ENCODE data around the gene TLR3. TPM values are rescaled to one million over a fixed set of nuclear protein-coding genes. Genes with fewer than 3 reads are reported as not detected.
A peak's percentile ranks its signal among the peaks of the same experiment; 100 is the strongest.

TLR3 gene
- total and polyA plus RNA-seq, 8 donors = 0.29 to 12.3 (median 2.2) TPM

DNA sequence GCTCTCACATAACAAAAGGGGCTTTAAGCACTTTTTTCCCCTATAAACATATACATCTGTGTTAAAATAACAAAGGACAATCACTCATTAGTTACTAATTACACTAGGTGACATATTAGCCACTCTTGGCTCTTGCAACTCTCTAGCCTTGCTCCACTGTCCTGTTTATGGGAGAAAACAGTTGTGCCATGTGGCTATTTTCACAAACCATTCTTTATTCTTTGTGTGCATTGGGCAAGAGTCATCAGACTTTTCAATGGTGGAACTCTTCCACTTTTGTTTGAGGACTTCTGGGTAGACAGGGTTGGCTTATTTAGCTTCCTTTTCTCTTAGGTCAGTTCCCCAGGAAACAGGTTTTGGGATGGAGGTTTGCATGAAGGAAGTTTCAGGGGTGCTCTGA, 19.6 kb downstream of the TLR3 start:
- no peaks in the 10 kb centered on the region for H3K27me3 ChIP-seq
- H3K36me3 ChIP-seq = peaks cover 0 to 7% (median under 1%) of the 10 kb centered on the region in 4 donors
- peaks cover 0 to 9% (median 4%) of the 10 kb centered on the region in 4 donors for H3K9me3 ChIP-seq
- TF ChIP-seq, protein P1, sequence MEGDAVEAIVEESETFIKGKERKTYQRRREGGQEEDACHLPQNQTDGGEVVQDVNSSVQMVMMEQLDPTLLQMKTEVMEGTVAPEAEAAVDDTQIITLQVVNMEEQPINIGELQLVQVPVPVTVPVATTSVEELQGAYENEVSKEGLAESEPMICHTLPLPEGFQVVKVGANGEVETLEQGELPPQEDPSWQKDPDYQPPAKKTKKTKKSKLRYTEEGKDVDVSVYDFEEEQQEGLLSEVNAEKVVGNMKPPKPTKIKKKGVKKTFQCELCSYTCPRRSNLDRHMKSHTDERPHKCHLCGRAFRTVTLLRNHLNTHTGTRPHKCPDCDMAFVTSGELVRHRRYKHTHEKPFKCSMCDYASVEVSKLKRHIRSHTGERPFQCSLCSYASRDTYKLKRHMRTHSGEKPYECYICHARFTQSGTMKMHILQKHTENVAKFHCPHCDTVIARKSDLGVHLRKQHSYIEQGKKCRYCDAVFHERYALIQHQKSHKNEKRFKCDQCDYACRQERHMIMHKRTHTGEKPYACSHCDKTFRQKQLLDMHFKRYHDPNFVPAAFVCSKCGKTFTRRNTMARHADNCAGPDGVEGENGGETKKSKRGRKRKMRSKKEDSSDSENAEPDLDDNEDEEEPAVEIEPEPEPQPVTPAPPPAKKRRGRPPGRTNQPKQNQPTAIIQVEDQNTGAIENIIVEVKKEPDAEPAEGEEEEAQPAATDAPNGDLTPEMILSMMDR (IDR thresholded peaks at IDR 0.05) = no peak
- TF ChIP-seq EP300 (IDR thresholded peaks at IDR 0.05) (no peak), POLR2AphosphoS5 (IDR thresholded peaks at IDR 0.05) (no peak), POLR2A (IDR thresholded peaks at IDR 0.05) (no peak)
- H3K4me1 ChIP-seq = no peaks in the 10 kb centered on the region
- intact Hi-C loops (cut with DNase I; ENCODE audit: low total_unique reads) = no loop called here
- H3K27ac ChIP-seq = no peak overlapping the region
- no peak for DNase-seq
- no peak overlapping the region for H3K4me3 ChIP-seq

DNA sequence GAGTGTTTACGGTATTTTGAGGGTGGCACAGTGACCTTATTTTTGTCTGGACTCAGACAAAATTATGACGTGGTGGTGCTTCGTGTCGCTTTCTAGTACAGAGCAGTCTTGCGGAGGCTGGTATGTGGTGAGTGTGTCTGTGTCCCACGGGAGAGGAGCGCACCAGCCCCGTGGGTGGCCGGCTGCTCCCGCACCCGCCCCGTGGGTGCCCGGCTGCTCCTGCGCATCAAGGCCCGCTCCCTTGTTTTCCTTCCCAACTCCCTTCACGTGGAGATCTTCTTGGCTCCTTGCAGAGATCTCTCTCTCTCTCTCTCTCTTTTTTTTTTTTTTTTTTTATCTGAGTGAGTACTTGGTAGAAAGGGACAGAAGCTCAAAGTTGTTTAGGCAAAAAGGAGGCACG, 23.3 kb downstream of the TLR3 start:
- 91 to 95% (median 92%) methylated on average over 14 to 17 of the region's 17 CpGs for WGBS, 5 donors
- H3K27ac ChIP-seq = no peak overlapping the region
- intact Hi-C loops (cut with DNase I; ENCODE audit: low total_unique reads) = no loop called here
- TF ChIP-seq EP300 (IDR thresholded peaks at IDR 0.05) (no peak), POLR2A (IDR thresholded peaks at IDR 0.05) (no peak), POLR2AphosphoS5 (IDR thresholded peaks at IDR 0.05) (no peak)
- TF ChIP-seq, protein P1 (IDR thresholded peaks at IDR 0.05) = no peak
- no peak overlapping the region for H3K4me3 ChIP-seq
- H3K36me3 ChIP-seq = no peaks in the 10 kb centered on the region
- peaks cover 0 to 12% (median 0%) of the 10 kb centered on the region in 4 donors for H3K4me1 ChIP-seq
- DNase-seq = no peak
- H3K27me3 ChIP-seq = no peaks in the 10 kb centered on the region
- H3K9me3 ChIP-seq = peaks cover 0 to 9% (median 4%) of the 10 kb centered on the region in 4 donors

DNA sequence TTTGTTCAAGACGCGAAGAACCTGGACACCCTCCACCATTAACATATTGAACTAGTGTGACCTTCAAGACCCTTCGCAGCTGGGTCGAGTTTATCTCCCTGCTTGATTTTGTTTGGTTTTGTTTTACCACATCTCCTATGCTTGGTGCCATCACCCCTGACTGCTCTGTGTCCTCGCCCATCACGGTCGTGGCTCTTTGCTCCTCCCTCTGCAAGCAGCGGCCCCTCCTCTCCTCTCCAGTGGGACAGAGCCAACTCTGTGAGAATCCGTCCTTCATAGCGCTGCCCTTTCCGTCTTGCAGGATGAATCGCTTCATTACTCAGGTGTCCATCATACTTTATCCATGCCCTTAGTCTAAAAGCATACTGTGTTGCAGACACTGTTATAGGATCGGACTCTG, 26.4 kb downstream of the TLR3 start:
- intact Hi-C loops (cut with DNase I; ENCODE audit: low total_unique reads) = no loop called here
- WGBS, 5 donors = 33 to 57% (median 51%) methylated on average over 13 of the region's 13 CpGs
- H3K4me3 ChIP-seq = peak overlapping the region in 2 of 4 donors; percentile 9 to 15
- peaks cover 0 to 12% (median 0%) of the 10 kb centered on the region in 4 donors for H3K4me1 ChIP-seq
- peak overlapping the region in 2 of 5 donors; percentile 26 to 70 for H3K27ac ChIP-seq
- no peak for DNase-seq
- TF ChIP-seq POLR2AphosphoS5 (IDR thresholded peaks at IDR 0.05) = no peak
- TF ChIP-seq EP300 (IDR thresholded peaks at IDR 0.05) = no peak
- TF ChIP-seq POLR2A (IDR thresholded peaks at IDR 0.05) = no peak
- TF ChIP-seq, protein P1 (IDR thresholded peaks at IDR 0.05) = no peak
- H3K27me3 ChIP-seq = no peaks in the 10 kb centered on the region
- no peaks in the 10 kb centered on the region for H3K36me3 ChIP-seq
- peaks cover 0 to 5% (median 2%) of the 10 kb centered on the region in 4 donors for H3K9me3 ChIP-seq

DNA sequence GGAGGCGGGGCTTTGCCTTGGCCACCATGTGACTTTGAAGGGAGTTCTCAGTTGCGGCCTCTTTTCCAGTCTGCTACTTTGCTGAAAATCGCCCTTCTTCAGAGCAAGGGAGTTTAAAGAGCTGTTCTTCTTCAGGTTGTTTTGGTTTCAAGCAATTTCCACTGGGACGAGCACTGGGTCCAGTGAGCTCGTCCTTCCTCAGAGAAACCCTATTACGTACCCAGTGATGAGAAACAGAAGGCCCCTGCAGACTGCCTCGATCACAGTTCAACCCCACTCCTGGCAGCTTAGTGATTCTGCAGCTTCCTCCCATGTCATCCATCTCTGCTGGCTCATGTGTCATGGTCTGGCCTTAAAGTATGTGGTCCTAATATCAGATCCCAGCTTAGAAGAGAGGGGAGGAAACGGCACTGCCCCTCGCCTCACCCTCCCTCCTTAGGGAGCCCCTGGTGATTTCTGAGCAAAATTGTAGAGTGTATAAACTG, 27.8 kb downstream of the TLR3 start:
- DNase-seq = peak in 1 of 2 donors; percentile 76
- Histone ChIP-seq H3K9me3 (no peaks in the 10 kb centered on the region), H3K36me3 (no peaks in the 10 kb centered on the region), H3K4me3 (no peak overlapping the region), H3K27ac (peak overlapping the region in 2 of 5 donors; percentile 21 to 70), H3K27me3 (no peaks in the 10 kb centered on the region), H3K4me1 (peaks cover 0 to 12% (median 0%) of the 10 kb centered on the region in 4 donors)
- TF ChIP-seq EP300 (IDR thresholded peaks at IDR 0.05) (no peak), POLR2A (IDR thresholded peaks at IDR 0.05) (no peak), POLR2AphosphoS5 (IDR thresholded peaks at IDR 0.05) (no peak)
- TF ChIP-seq, protein P1 (IDR thresholded peaks at IDR 0.05) = no peak
- WGBS, 5 donors = 68 to 88% (median 83%) methylated on average over 9 of the region's 9 CpGs
- intact Hi-C loops (cut with DNase I; ENCODE audit: low total_unique reads) = no loop called here
